Stimulated activated CD8-positive, alpha-beta memory T cell treated with anti-CD3 and anti-CD28 coated beads, Interleukin-15, amount 100 ng/mL, for 48 hours (primary cell): ENCODE measurements around the gene BMPER.

Experiments
- DNase-seq, 2 donors: peaks; one replicate each; pipeline ENCODE4 v3.0.0-alpha.2; 2020; ENCODE audit warnings: low read depth in 2 of 2

The BMPER gene

DNA sequence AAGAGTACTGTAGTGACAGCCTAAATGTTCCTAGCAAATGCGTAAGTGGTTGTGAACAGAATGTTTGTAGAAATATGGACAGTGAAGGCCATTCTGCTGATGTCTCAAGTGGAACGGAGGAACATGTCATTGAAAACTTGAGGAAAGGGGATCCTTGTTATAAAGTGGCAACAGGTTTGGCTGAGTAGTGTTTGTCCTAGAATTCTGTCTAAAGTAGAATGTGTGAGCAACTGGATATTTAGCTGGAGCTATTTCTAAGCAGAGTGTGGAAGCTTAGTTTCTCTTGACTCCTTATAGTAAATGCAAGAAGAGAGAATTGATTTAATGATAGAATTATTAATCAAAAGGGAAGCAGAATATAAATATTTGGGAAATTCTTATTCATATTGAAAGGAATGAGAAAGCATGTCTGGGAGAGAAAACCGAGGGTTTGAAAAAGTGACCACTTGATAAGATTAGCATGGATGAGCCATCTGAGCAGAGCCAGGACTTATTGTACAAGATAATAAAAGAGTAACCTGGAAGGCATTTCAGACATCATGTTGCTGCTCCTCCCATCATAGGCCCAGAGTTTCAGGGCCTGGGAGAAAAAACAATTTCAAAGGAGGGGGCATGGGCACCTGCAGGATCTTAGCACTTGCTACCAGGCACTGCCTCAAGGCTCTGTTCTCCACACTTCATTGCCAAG, 276.1 kb downstream of the BMPER start:
- no peak for DNase-seq

DNA sequence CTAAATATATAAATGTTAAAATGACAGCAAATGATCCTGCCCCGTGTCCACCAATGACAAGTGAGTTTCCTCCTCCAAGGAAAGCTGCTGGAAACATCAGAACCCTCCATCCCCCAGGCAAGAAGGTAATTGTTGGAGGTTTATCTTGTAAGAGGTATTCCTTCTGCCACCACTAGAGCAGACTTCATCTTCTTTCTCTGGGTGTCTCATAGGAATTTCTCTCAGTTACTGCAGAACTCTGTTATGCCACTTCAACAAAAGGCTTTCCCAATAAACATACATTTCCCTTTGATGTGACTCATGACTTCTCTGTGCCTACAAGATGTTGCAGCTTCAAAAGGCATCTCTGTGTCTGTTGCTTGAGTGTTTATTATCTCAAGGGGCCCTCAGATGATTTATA, 279.1 kb downstream of the BMPER start:
- no peak for DNase-seq

DNA sequence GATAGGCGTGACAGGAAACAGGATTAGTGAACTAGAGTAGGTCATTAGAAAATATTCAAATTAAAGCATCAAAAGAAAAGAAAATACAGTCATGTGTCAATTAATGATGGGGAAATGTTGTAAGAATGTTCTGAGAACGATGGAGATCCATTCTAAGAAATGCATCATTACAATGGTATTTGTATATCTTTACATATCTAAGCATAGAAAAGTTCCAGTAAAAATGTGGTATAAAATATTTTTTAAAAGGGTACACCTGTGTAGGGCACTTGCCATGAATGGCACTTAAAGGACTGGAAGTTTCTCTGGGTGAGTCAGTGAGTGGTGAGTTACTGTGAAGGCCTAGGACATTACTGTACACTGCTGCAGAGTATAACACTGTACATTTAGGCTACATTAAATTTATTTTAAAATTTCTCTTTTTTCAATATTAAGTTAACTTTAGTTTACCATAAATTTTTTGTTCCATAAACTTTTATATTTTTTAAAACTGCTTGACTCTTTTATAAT, 282.5 kb downstream of the BMPER start:
- no peak for DNase-seq

DNA sequence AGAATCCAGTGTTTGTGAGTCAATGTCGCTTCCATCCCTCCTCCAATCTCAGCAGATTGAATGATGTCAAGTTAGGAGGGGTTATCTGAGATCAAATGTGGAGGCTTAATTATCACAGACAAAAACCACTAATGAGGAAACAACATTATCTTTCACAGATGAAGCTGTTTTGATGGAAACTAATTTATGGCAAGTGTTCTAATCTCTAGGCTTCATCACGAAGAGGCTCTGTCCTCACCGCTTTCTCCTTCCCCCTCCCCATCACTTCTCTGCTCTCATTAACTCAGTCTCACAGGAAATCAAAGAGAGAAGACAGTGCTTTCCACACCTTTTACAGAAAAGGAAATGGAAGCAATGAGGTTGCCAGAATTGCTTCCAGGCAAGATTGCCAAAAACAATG, 283.7 kb downstream of the BMPER start:
- no peak for DNase-seq

DNA sequence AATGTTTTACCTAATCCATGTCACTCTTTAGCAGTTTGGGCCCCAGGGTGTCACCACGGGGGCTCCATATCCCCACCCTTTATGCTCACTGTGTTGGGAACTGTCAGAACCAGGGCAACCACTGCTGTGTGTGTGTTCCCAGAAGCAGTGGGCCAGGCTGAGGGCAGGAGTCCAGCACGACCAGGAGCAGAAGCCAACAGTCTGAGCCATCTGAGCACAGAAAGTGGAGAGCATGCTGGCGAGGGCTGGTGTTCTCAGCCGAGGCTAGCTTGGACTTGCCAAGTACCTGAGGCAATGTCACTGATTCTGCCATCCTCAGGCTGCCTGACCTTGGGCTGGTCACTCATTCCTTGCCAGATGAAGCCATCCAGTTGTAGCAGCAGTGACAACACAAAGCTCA, 285.0 kb downstream of the BMPER start:
- DNase-seq: no peak

DNA sequence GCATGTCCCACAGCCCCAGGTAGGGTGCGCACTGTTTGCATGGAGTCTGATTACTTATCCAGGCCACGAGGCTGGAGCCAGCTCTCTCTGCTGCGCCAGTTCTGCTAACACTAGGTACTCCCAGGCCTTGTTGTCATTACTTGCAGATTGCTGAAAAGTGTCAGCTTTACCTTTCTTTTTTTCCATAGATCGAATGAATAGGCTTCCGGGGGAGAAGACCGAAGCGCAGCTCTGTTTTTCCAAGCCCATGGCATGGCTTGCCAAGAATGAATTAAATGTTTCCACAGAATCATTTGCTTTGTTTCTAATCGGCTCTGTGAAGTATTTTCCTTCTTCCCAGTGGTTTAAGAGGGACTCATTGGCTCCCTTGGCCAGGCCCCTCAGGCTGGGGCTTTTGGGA, 285.8 kb downstream of the BMPER start:
- DNase-seq: no peak

DNA sequence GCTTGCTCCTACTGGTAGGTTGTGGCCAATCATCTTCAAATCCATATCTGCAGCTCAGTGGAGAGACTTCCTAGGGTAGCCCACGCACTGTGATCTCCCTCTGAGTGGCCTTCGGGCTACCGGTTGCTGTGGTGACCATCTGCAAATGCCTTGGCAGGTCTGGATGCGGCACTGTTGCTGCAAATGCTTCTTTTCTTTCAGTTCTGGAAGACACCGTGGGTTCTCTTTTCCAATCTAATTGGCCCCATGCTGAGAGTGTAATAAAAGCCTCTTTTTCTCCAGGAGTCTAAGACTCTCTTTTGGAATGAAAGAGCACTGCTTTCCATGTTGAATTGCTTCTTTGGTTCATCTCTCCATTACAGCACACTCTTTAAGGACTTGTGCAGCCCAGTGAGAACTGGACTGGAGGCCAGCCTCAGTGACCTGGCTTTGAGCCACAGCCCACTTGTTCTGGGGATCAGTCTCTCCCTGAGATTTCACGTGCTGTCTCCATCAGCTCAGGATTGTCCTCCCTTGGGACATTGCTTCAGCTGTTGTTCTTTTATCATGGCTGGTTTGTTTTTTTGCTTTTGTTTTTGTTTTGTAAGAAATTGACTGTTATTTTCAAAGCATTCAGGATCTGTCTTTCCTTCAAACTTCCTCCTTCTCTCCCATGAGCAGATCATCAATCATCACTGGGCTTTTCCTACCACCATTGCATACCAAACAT, 286.6 kb downstream of the BMPER start:
- no peak for DNase-seq

DNA sequence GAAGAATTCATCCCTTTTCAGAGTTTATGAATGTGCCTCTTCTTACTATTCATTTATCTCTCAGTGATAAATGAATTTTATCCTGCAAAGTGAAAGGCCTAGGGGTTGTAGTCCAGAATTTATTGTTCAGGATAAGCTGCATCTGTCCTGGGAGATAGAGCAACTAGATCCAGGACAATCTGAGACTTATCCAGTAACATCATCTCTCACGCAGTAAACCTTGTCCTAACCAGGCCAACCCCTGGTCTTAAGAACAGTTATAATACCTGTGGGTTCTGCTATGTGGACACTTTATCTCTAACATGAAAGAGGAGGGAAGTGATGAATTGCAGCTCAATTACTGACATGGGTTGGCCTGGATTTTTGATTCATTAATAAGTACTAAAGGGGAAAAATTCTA, 287.6 kb downstream of the BMPER start:
- no peak for DNase-seq

DNA sequence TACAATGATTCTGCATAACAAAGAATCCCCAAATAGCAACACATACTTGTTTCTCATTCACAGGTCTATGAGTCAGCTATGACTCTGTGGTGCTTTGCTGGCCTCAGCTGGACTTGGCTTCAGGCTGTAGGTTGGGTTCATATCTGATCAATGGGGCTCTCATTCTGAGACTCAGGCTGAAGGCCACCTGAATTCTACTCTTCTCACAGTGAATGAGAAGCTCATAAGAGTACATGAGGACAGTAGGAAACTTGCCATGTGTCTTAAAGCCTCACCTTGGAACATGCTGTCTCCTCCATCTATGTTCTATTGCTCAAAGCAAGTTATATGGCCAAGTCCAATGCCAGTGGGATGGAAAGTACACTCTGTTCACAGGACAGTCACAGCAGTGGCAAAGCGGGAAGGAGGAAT, 292.9 kb downstream of the BMPER start:
- no peak for DNase-seq
